PC-3 (cell line): Measurements from ENCODE around the gene AGAP3. TPM values are rescaled to one million over a fixed set of nuclear protein-coding genes. Genes with fewer than 3 reads are reported as not detected.

Experiments
- ATAC-seq: fragments of 200-7000 bp; cut with Tn5 transposase; 2 replicates; pipeline ENCODE4 v1.9.1; 2020; ENCODE audit warnings: mild to moderate bottlenecking, moderate library complexity
- BruUV-seq: library from RNA; stranded (reverse); fragments of 400-500 nt; replicated peaks from 2 replicates; lab custom pipeline; 2021; lab: Mats Ljungman, UMichigan
- CTCF ChIA-PET: fragments of 300-600 bp; sonication (Branson Sonifier 250); formaldehyde crosslinking; loops from one replicate; lab custom pipeline; 2022; ENCODE audit warnings: antibody characterized with exemption; lab: Charles Lee
- POLR2A ChIA-PET: fragments of 300-600 bp; sonication (Branson Sonifier 250); formaldehyde crosslinking; loops from one replicate; lab custom pipeline; 2022; ENCODE audit warnings: antibody characterized with exemption; ENCODE audit not compliant: unreplicated experiment; lab: Charles Lee
- DNase-seq: peaks from one replicate; pipeline ENCODE4 v3.0.0-alpha.2; 2015
- H2AFZ ChIP-seq: fragments of 300-600 bp; sonication (generic); 2 replicates; pipeline ENCODE4 v1.6.0; 2016; ENCODE audit warnings: antibody characterized with exemption, low read length
- H3F3A ChIP-seq: fragments of 300-600 bp; sonication (generic); one replicate; pipeline ENCODE4 v1.6.0; 2017; ENCODE audit warnings: antibody characterized with exemption, low read length, control low read depth, mild to moderate bottlenecking; ENCODE audit not compliant: unreplicated experiment
- H3K27ac ChIP-seq: fragments of 300-600 bp; sonication (generic); 2 replicates; pipeline ENCODE4 v1.5.1; 2016; ENCODE audit warnings: mild to moderate bottlenecking, low read length
- H3K27me3 ChIP-seq: fragments of 300-600 bp; sonication (generic); 2 replicates; pipeline ENCODE4 v1.6.1; 2016; ENCODE audit warnings: low read length, mixed read lengths
- H3K36me3 ChIP-seq: fragments of 300-600 bp; sonication (generic); 2 replicates; pipeline ENCODE4 v1.6.1; 2016; ENCODE audit warnings: low read depth, mixed run types, low read length, mixed read lengths
- H3K4me1 ChIP-seq: fragments of 300-600 bp; sonication (generic); 2 replicates; pipeline ENCODE4 v1.5.1; 2016; ENCODE audit warnings: low read length; ENCODE audit not compliant: insufficient read depth
- H3K4me2 ChIP-seq: fragments of 300-600 bp; sonication (generic); 2 replicates; pipeline ENCODE4 v1.6.0; 2016; ENCODE audit warnings: low read length
- H3K4me3 ChIP-seq: fragments of 300-600 bp; sonication (generic); 2 replicates; pipeline ENCODE4 v1.5.1; 2016; ENCODE audit warnings: mild to moderate bottlenecking, low read length, mixed read lengths
- H3K79me2 ChIP-seq: fragments of 300-600 bp; sonication (generic); 2 replicates; pipeline ENCODE4 v1.6.1; 2017; ENCODE audit warnings: low read length, mixed read lengths
- H3K9ac ChIP-seq: fragments of 300-600 bp; sonication (generic); 2 replicates; pipeline ENCODE4 v1.6.0; 2016; ENCODE audit warnings: mild to moderate bottlenecking, low read length
- H3K9me2 ChIP-seq: fragments of 300-600 bp; sonication (generic); replicated peaks from 2 replicates; pipeline ENCODE4 v1.6.1; 2016; ENCODE audit warnings: mixed run types, low read length, mixed read lengths
- H3K9me3 ChIP-seq: fragments of 300-600 bp; sonication (generic); 2 replicates; pipeline ENCODE4 v1.6.1; 2016; ENCODE audit warnings: low read length, mixed read lengths
- H4K20me1 ChIP-seq: fragments of 300-600 bp; sonication (generic); 2 replicates; pipeline ENCODE4 v1.6.1; 2016; ENCODE audit warnings: low read length, mixed read lengths
- CTCF ChIP-seq: fragments of 300-600 bp; sonication (generic); conservative IDR thresholded peaks from 2 replicates; pipeline ENCODE4 v1.5.1; 2017; ENCODE audit warnings: antibody characterized with exemption, low read depth, mild to moderate bottlenecking, low read length
- EZH2 ChIP-seq: fragments of 300-600 bp; sonication (generic); IDR thresholded peaks from one replicate; pipeline ENCODE4 v1.6.1; 2017; ENCODE audit warnings: antibody characterized with exemption, mild to moderate bottlenecking, low read length; ENCODE audit not compliant: unreplicated experiment
- EZH2phosphoT487 ChIP-seq: fragments of 300-600 bp; sonication (generic); IDR thresholded peaks from 2 replicates; pipeline ENCODE4 v1.6.1; 2018; ENCODE audit warnings: mild to moderate bottlenecking, antibody characterized with exemption, low read length, borderline replicate concordance
- intact Hi-C: fragments of 100-400 bp; cut with micrococcal nuclease; formaldehyde crosslinking; loops from 2 replicates; pipeline ENCODE4 v1.9.0; 2023
- total RNA-seq: library from RNA; depleted of rRNA; stranded (reverse); fragments of >200 nt; gene quantifications from 2 replicates; pipeline ENCODE4 v1.2.3, GENCODE V29; 2014

The AGAP3 gene
- total RNA-seq, 1 experiment from 2014 or later = 53.5 TPM

- POLR2A ChIA-PET = no interaction called here
- Histone ChIP-seq H3K9ac (no peak overlapping the region), H3F3A (no peaks in the 10 kb centered on the region), H3K36me3 (no peaks in the 10 kb centered on the region), H3K4me3 (no peak overlapping the region), H3K79me2 (no peaks in the 10 kb centered on the region), H3K27me3 (peaks cover 54% of the 10 kb centered on the region), H2AFZ (no peak overlapping the region), H3K9me3 (no peaks in the 10 kb centered on the region), H3K4me1 (no peaks in the 10 kb centered on the region), H3K27ac (no peak overlapping the region), H3K4me2 (no peak overlapping the region), H3K9me2 (no peaks in the 10 kb centered on the region), H4K20me1 (no peaks in the 10 kb centered on the region)
- no peak for DNase-seq
- intact Hi-C loops = no loop called here
- ATAC-seq = no peak
- BruUV-seq = no TSS peak
- TF ChIP-seq EZH2phosphoT487 = no peak
- no peak for TF ChIP-seq EZH2
- TF ChIP-seq CTCF = no peak
- CTCF ChIA-PET = no interaction called here
Measured at GRCh38 chr7:151191544-151191943, 105.3 kb downstream of the AGAP3 start.

DNA sequence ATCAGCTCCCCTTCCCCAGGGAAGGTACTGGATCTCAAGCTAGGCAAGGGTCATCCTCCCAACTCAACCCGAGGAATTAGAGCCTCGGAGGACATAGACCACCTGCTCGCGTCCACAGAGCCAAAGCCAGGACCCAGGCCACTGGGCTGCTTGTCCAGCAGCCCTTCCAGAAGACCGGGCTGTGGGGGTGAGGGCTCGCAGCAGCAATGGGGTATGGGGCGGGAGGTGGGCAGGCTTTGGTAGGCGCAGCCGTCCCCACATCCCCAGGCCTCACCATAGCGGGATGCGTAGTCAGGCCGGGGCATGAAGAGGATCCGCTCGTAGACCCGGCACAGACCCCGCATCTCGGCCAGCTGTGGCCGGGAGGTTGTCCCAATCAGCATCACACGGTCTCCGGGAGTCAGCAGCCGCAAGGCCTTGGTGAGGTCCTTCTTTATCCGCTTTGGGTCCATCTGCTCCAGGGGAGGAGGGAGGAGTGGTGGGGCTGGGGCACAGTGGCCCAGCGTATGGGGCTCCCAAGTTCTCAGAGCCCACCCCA is 105.8 kb downstream of the AGAP3 start:
- intact Hi-C loops = no loop called here
- Histone ChIP-seq H3K27me3 (peaks cover 59% of the 10 kb centered on the region), H3K9me3 (no peaks in the 10 kb centered on the region), H3K36me3 (no peaks in the 10 kb centered on the region), H3K9me2 (no peaks in the 10 kb centered on the region), H3F3A (no peaks in the 10 kb centered on the region), H2AFZ (no peak overlapping the region), H3K27ac (no peak overlapping the region), H4K20me1 (no peaks in the 10 kb centered on the region), H3K79me2 (no peaks in the 10 kb centered on the region), H3K4me1 (no peaks in the 10 kb centered on the region), H3K4me2 (no peak overlapping the region), H3K4me3 (no peak overlapping the region), H3K9ac (no peak overlapping the region)
- no peak for DNase-seq
- ChIA-PET POLR2A (no interaction called here), CTCF (no interaction called here)
- no TSS peak for BruUV-seq
- TF ChIP-seq EZH2phosphoT487 (no peak), EZH2 (no peak), CTCF (no peak)
- ATAC-seq = no peak

- H3K36me3 ChIP-seq = no peaks in the 10 kb centered on the region
- H3K4me2 ChIP-seq = no peak overlapping the region
- no peaks in the 10 kb centered on the region for H3K9me2 ChIP-seq
- intact Hi-C loops = no loop called here
- CTCF ChIA-PET = no interaction called here
- peaks cover 59% of the 10 kb centered on the region for H3K27me3 ChIP-seq
- H3K79me2 ChIP-seq = no peaks in the 10 kb centered on the region
- POLR2A ChIA-PET = no interaction called here
- DNase-seq (no peak), ATAC-seq (no peak)
- no peak overlapping the region for H3K27ac ChIP-seq
- no peak overlapping the region for H2AFZ ChIP-seq
- H3K9ac ChIP-seq = no peak overlapping the region
- no peaks in the 10 kb centered on the region for H4K20me1 ChIP-seq
- TF ChIP-seq EZH2phosphoT487 (no peak), CTCF (no peak), EZH2 (no peak)
- H3K4me3 ChIP-seq = no peak overlapping the region
- H3K4me1 ChIP-seq = no peaks in the 10 kb centered on the region
- H3K9me3 ChIP-seq = no peaks in the 10 kb centered on the region
- no peaks in the 10 kb centered on the region for H3F3A ChIP-seq
- no TSS peak for BruUV-seq
Measured at GRCh38 chr7:151193203-151193978, 107.1 kb downstream of the AGAP3 start.
